Endothelial cell of umbilical vein (primary cell): ENCODE measurements around the gene CALML6.

Experiments
- CTCF ChIP-seq, 2 donors: IDR thresholded peaks; 1 replicate in 1 of 2; 2 replicates in 1 of 2; pipeline ENCODE4 v1.5.1; 2011; ENCODE audit warnings: low read length in 2 of 2, mild to moderate bottlenecking in 2 of 2, moderate library complexity in 2 of 2, control low read depth in 1 of 2, inconsistent platforms in 1 of 2, low read depth in 1 of 2; ENCODE audit not compliant: insufficient read depth in 1 of 2; ENCODE audit errors: extremely low read depth in 1 of 2
- POLR2A ChIP-seq: IDR thresholded peaks from 2 replicates; pipeline ENCODE4 v1.6.1; 2012; ENCODE audit warnings: low read depth, mild to moderate bottlenecking, control low read depth, low read length

GRCh38 chr1:1893291-1893985, 21.6 kb upstream of the CALML6 start:
- no peak for TF ChIP-seq CTCF (IDR thresholded peaks at IDR 0.05; ENCODE audit: extremely low read depth in 1 of 2, insufficient read depth in 1 of 2, low read depth in 1 of 2, low read length in 2 of 2)
- no peak for TF ChIP-seq POLR2A
